PC-3 (cell line): ENCODE results near the gene EDAR.

Experiments
- CTCF ChIP-seq: fragments of 300-600 bp; sonication (generic); conservative IDR thresholded peaks from 2 replicates; pipeline ENCODE4 v1.5.1; 2017; ENCODE audit warnings: antibody characterized with exemption, low read depth, mild to moderate bottlenecking, low read length
- EZH2 ChIP-seq: fragments of 300-600 bp; sonication (generic); IDR thresholded peaks from one replicate; pipeline ENCODE4 v1.6.1; 2017; ENCODE audit warnings: antibody characterized with exemption, mild to moderate bottlenecking, low read length; ENCODE audit not compliant: unreplicated experiment
- EZH2phosphoT487 ChIP-seq: fragments of 300-600 bp; sonication (generic); IDR thresholded peaks from 2 replicates; pipeline ENCODE4 v1.6.1; 2018; ENCODE audit warnings: mild to moderate bottlenecking, antibody characterized with exemption, low read length, borderline replicate concordance

DNA sequence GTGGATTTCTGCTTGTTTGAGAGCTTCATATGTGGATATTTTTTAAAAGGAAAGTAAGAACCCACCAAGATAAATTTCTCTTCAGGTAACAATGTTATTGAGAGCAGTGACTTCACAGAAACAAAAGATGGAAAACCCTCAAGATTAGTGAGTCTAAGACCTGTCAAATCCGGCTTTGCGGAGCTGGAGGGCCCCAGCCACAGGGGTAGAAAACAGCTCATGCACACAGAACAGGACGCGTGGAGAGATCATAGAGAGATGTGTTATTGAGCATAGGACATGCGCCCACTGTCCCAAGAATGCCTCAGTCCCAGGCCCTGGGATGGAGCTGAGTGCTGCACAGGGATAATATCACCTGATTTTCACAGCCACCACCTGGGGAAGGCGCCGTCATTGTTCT, 21.3 kb downstream of the EDAR start:
- TF ChIP-seq CTCF (no peak), EZH2 (no peak), EZH2phosphoT487 (no peak)
